ENCODE data around the gene CDHR2.

DNA sequence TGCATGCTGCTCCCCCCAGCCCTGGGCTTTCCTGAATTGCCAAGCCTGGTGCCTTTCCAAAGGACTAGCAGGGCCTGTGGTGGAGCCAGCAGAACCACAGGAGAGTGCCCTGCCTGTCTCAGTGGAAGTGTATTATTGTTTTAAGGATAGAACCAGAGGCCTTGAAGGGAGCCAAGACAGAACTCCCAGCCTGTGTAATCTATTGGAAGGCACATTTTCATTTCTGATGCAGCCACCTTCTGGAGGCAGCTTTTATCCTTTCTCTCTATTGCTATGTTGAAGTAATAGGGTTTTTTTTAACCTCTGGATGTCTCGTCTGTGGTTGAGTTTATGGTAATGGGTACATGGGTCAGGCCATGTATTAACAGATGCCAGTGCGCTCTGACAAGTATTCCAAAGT lies 41.2 kb upstream of the CDHR2 start:
- TF ChIP-seq, protein P1, sequence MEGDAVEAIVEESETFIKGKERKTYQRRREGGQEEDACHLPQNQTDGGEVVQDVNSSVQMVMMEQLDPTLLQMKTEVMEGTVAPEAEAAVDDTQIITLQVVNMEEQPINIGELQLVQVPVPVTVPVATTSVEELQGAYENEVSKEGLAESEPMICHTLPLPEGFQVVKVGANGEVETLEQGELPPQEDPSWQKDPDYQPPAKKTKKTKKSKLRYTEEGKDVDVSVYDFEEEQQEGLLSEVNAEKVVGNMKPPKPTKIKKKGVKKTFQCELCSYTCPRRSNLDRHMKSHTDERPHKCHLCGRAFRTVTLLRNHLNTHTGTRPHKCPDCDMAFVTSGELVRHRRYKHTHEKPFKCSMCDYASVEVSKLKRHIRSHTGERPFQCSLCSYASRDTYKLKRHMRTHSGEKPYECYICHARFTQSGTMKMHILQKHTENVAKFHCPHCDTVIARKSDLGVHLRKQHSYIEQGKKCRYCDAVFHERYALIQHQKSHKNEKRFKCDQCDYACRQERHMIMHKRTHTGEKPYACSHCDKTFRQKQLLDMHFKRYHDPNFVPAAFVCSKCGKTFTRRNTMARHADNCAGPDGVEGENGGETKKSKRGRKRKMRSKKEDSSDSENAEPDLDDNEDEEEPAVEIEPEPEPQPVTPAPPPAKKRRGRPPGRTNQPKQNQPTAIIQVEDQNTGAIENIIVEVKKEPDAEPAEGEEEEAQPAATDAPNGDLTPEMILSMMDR (IDR thresholded peaks at IDR 0.05): no peak
- TF ChIP-seq POLR2AphosphoS5 (IDR thresholded peaks at IDR 0.05) (no peak), POLR2A (IDR thresholded peaks at IDR 0.05) (no peak)

Data from stomach (tissue), 4 donors.